Subcutaneous adipose tissue (tissue), 4 donors: Measurements from ENCODE around the gene PAN3. TPM values are rescaled to one million over a fixed set of nuclear protein-coding genes. Genes with fewer than 3 reads are reported as not detected.

ENCODE experiments used
- CTCF ChIP-seq: fragments of 450-650 bp; IDR thresholded peaks from one replicate; pipeline ENCODE4 v1.5.1; 2016; ENCODE audit warnings: low read depth, mild to moderate bottlenecking, control low read depth, antibody characterized with exemption, moderate library complexity
- total RNA-seq, 4 donors: library from RNA; depleted of rRNA; stranded (reverse); fragments of >200 nt; gene quantifications; one replicate each; pipeline ENCODE4 v1.1.0, GENCODE V29; 2016

Gene PAN3
- total RNA-seq, 4 donors from 2014 or later, result 36.0 to 46.3 (median 44.0) TPM

GRCh38 chr13:28100150-28101121 is 37.9 kb upstream of the PAN3 start, which contains the start of gene FLT3:
Gene FLT3, minus strand, starts transcription at chr13:28100576. Its CDS starts 66 bp downstream, at chr13:28100510.
- no peak for TF ChIP-seq CTCF

DNA sequence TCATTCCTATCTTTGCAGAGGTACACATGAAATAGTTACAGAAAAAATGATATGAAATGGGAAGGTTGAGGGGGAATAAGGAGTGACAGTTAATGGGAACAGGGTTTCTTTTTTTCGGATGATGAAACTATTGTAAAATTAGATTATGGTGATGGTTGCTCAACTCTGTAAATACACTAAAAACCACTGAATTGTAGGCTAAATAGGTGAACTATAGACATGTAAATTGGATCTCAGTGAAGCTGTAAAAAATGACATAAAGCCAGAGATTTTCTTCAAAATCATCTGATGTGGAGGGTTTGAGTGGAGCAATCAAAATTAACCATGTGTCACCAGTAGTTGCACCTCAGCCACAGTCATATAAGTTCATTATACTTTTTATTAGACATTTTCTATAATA is 31.4 kb upstream of the PAN3 start:
- TF ChIP-seq CTCF, result no peak

DNA sequence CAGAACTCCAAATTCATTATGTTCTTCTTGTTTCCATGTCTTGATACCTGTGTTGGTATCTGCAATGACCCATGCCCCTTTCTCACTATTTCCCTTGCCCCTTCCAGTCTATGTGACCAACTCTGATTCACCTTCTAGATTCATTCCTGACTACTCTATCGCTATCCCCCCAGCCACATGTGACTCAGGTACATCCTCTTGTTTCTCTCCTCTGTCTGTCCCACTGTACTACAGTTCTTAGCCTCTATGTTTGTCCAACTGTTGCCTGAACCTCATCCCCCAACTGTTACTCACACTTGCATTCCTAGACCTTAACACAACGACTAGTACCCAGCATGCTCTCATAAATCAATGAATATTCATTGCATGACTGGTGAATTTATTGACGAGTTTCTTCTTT is 27.9 kb upstream of the PAN3 start:
- no peak for TF ChIP-seq CTCF

DNA sequence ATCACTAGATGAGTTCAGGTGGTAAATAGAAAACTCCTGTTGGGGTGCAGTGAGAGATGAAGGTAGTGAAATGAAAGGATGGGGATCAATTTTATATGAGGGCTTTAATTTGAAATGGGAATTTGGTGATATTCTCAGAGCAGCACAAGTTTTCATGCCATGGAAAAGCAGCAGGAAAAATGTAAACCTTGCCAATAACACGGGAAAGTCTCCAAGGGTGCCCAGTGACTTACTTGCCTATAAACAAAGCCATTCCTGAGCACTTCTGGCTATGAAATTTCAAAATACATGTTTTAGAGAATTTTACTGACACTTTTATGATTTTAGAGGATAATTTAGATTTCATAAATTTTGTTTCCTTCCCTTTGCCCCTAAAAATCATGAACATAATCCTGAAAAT is 21.6 kb upstream of the PAN3 start:
- no peak for TF ChIP-seq CTCF

DNA sequence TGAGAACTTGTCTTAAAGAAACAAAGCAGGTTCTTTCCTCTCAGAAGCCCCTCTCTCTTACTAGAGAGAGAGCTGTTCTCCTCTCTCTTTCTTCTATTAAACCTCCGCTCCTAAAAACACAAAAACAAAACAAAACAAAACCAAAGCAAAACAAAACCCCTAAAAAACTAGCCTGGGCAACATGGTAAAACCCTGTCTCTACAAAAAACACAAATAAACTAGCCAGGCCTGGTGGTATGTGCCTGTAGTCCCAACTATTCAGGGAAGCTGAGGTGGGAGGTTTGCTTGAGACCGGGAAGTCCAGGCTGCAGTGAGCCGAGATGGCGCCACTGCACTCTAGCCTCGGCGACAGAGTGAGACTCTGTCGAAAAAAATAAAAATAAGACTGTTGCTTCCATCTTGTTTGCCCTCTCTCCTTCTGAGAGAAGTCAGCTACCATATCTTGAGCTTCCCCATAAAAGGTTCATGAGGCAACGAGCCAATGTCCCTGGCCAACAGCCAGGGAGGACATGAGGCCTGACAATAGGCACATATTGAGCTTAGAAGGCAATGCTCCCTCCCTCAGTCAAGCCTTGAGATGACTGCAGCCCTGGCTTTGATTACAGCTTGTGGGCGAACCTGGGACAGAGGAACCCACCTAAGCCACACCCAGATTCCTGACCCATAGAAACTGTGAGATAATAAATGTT is 20.5 kb upstream of the PAN3 start:
- TF ChIP-seq CTCF, result no peak

DNA sequence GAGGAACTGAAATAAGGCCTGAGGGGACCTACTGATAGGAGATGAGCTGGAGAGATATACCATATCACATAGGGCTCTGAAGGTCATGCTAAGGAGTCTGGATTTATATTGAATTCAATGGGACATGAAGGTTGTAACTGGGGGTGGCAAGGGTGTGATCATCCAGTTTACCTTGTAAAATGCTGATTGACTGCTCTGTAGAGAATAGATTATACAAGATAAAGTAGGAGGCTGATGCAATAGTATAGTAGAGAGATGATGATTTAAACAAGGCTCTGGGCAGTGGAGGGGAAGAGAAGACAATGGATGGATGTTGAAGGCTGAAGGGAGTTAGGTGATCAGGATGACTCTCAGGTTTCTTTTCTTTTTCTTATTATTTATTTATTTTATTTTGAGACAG is 18.0 kb upstream of the PAN3 start:
- TF ChIP-seq CTCF, result no peak

GRCh38 chr13:28121224-28121623 is 17.1 kb upstream of the PAN3 start:
- no peak for TF ChIP-seq CTCF
